Suppressor macrophage (primary cell): ENCODE data around the gene SH2B2.

Source experiments
- DNase-seq, 4 experiments: peaks; one replicate each; pipeline ENCODE4 v3.0.0-alpha.2; 2020 to 2022
- total RNA-seq, 17 experiments: gene quantifications; one replicate each; lab custom pipeline; 2026; ENCODE audit warnings: mixed read lengths in 6 of 17, inconsistent platforms in 3 of 17; lab: John Stamatoyannopoulos, UW

Gene SH2B2
- total RNA-seq = 1.2 to 16.5 (median 5.5) reads per million in 17 experiments

DNA sequence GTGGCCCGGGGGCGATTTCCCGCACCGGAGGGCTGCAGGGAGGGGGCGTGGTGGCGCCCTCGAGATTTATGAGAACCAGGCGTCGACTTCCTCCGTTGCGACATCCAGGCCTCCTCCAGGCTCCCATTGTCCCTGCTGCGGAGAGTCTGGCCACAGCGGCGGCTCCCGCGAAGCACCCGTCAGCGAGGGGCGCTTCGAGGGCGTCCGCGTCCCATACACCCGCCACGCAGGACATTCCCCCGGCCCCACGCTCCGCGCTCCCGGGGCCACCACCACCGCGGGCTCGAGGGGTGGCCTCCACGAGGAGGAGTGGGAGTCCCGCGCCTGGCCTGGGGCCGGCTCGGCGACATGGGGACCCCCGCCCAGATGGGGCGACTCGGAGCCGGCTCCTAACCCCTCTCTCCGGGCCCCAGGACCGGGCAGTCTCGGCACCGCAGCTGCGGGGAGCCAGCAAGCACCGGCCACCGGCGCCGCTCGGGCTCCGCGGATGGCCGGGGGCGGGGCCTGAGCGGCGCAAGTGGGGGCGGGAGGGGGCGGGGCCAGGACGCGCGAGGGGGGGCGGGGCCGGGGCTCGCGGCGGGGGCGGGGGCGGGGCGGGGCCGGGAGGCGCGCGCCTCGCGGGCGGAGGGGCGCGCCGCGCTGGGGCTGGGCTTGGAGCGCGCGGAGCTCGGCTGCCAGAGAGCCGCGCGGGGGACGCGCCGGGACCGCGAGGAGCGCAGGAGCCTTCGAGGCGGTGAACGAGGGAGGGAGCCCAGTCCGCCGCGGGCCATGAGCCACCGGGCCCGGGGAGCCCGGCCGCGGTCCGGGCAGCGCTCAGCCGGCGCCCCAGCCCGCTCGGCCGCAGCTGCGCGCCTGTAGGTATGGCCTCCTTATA, at the start of gene SH2B2:
Gene SH2B2 (plus strand): TSS at position 632 of the 874 bp plus-strand sequence. CDS start 13,683 bp downstream, outside the sequence.
- peak; percentile 78 to 91 (median 89) for DNase-seq

DNA sequence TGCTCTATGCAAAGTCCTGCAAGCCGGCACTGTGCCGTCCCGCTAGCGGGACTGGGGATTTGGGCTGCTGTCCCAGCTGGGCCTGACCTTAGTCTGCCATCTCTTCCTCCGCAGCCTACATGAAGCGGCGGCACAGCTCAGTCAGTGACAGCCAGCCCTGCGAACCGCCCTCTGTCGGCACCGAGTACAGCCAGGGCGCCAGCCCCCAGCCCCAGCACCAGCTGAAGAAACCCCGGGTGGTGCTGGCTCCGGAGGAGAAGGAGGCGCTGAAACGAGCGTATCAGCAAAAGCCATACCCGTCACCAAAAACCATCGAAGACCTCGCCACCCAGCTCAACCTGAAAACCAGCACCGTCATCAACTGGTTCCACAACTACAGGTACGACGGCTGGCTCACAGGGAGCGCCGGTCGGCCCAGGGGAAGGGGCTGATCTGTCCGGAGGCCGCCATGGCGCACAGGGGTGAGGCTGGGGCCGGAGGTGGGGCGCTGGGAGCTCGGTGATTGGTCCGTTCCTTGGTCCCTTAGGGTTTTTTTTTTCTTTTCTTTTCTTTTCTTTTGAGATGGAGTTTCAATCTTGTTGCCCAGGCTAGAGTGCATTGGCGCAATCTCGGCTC, 47.4 kb upstream of the SH2B2 start:
- no peak for DNase-seq

DNA sequence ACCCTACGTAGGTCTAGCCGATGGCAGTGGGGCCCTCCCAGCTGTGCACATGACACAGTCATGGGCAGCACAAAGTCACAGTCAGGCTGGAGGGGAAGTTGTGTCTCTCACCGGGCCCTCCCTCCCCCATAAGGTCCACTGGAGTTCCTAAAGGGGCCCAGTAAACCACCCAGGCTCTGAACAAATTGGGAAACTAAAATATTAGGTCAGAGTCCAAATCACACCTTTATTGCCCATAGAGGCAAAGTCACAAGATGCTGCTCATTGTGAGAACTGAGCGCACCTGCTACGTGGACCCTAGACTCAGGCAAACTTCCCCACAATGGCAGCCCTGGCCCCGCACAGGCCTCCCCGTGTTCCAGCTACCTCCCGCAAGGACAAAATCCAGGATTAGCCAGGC, 45.2 kb upstream of the SH2B2 start:
- peak in 2 of 4 experiments; percentile 12 to 19 for DNase-seq

DNA sequence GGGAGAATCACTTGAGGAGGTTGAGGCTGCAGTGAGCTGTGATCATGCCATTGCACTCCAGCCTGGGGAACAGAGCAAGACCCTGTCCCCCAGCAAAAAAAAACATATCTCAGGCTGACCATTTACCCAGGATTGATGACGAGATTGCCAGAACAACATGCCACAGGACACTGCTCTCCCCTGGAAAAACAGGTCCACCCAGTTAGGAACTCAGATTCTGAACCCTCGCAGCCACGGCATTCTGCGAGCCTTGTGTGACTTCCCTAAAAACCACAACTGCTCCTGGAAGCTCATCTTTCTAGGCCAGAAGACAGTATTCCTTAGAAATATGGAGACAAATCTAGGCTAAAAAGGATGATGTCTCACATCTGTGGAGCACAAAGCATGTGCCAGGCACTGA, 42.1 kb upstream of the SH2B2 start:
- no peak for DNase-seq

DNA sequence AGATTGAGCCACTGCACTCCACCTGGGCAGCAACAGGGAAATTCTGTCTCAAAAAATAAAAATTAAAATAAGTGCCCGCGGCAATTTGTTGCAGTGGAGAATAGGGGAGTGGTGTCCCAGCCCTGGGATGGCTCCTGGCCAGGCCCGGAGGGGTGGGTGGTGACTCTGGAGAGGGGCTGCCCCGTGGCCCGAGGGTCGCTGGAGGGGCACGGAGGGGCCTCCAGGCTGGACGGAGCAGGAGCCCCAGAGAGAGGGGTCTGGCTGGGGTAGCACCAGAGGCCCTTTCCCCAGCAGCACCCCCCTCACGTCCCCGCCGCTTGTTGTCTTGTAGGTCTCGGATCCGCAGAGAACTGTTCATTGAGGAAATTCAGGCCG, 38.6 kb upstream of the SH2B2 start:
- no peak for DNase-seq

DNA sequence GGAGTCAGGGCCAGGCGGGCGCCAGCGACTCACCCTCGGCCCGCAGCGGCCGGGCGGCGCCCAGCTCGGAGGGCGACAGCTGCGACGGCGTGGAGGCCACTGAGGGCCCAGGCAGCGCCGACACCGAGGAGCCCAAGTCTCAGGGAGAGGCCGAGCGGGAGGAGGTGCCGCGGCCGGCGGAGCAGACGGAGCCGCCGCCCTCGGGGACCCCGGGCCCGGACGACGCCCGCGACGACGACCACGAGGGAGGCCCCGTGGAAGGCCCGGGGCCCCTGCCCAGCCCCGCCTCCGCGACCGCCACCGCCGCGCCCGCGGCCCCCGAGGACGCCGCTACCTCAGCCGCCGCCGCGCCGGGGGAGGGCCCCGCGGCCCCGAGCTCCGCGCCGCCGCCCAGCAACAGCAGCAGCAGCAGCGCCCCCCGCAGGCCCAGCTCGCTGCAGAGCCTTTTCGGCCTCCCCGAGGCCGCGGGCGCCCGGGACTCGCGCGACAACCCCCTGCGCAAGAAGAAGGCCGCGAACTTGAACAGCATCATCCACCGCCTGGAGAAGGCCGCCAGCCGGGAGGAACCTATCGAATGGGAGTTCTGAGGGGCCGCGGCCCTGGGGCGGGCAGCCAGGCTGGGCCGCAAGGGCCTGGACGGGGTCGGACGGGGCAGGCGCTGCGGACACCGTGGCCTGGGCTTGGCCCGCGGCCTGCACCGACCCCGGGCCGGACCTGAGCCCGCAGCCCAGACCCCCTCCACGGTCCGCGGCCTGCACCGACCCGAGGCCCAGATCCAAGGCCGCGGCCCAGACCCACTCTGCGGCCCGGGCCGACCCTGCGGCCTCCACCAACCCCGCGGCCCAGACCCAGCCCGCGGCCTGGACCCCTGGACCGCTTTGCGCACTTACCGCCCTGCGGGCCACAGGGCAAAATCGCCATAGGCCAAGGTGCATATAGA, 37.9 kb upstream of the SH2B2 start:
- DNase-seq = no peak

DNA sequence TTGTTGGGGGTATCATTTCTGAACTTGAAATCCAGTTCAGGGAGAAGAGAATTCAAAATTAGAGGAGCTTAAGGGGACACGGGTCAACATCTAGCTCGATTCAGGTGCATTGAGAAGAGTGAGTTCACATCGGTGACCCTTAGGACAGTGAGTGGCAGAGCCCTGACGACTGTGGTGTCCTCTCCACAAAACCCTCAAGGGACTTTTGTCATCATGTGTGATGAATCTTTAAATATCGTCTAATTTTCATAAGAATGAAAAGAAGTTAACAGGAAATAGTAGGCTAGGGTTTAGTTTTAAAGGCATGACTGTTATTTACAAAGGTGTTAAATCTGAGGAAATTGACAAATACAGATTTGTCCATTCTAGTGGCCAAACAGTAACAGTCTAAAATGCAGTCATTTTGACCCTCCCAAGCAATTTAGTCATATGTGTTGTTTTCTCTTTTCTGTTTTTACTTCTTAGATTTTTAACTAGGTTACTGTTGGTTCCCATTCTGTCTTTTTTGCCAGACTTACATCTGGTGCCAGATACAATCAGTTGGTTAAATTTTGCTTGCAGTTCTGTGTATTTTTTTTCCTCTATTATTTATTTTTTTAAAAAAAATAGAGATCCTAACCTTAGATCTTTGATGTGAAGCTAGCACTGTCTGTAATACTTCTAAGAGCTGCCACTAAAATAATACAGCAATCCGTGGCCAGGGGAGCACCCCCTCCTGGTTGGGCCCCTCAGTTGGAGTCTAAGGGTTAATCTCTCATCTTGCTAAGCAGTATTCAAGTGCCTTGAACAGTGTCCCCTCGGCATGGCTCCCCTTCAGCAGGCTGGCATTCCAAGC, 34.9 kb upstream of the SH2B2 start:
- no peak for DNase-seq

DNA sequence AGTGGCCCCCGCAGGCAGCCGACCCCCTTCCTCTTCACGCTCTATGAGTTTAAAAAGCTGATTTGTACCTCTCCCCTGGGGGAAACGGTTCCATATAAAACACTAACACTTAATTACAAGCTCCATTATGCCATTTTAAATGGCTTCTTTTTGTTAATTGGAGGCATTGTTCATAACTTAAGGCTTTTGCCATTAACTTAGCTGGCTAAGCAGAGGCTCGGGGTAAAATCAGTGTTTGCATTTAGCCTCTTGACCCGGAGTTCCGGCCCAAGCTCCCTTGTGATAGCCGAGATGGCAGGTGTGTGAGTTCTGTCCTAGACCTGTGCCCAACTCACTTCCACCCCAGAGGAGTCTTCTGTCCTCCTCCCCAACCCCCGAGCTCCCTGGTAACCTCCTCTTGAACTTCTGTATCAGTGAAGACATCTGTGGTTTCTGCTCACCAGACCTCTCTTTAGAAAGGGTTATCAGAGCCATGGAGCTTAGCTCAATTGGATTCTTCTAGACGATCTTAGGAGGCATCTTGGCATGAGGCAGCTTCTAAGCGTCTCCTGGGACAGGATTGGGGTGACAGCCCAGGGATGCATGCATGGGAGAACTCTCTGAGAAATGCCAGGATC, 34.2 kb upstream of the SH2B2 start:
- no peak for DNase-seq

DNA sequence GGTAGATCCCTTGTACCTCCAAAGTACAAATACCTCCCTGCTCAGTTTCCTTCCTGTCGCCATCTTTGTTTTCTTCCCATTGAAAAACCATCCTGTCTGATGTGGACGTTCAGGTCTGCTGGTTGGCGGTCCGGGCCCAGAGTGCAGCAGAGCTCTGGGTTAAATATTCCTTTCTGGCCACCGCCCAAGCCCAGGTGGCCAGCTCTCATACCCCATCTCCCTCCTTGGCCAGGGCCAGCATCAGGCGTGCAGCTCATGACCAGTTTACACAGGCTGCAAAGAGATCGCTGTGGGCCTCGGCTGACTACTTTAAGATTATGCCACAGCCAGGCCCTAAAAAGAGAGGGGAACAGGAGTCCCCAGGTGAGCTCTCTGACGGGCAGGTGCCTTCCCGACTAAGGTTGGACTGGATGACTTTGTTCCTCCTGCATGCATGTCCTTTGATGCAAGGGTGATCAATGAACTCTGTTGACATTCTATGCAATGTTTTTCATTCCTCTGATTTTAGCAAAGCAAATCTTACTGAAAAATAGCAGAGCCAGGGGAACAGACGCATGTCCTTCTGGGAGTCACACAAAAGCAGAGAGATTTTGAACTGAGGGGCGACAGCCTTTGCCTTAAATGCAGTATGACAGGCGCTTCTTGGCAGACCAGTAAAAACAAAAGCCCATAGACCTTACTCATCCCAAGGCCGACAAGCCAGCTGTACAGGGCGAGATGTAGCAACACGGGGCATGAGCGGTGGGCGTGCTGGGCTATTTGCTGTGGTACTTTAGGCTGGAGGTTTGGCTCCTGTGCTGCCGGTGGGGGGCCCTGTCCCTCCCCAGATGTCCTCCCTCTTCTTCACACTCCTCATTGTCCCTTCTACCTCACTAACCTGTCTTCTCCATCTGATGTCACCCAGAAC, 33.3 kb upstream of the SH2B2 start:
- no peak for DNase-seq

DNA sequence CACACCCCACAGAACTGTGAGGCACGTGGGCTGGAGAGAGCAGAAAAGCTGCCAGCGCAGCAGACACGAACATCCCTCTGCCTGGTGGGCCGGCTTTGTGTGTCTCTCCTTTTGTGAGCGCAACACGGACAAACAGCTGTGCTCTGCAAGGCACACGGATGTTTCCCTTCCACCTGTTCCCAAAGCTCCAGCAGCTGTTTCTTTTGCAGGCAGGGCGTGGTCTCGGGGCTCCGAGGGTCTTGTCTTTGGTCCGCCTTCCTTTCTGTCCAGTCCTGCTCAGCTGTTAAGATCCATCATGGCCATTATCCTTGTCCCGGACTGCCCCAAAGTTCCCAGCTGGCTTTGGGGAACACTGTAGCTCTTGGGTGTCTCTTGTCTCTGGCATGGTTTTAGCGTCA, 32.7 kb upstream of the SH2B2 start:
- DNase-seq = no peak

DNA sequence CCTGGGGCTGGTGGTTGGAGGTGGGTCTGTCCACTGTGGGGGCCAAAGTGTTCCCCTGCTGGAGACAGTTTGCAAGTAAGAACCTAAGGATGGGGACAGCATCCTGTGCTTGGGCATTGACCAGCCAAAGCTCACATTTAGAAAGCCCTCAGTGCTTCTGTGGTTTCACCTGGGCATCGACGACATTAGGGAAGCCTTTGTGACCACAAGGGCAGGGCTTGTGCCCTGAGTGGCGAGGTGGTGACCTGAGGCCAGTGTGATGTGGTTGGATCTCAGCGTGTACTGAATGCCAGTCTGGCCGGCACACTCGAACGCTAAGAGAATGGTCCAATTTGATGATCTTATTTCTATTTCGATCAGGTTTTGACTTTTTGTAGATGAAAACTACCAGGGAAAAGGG, 32.1 kb upstream of the SH2B2 start:
- no peak for DNase-seq

DNA sequence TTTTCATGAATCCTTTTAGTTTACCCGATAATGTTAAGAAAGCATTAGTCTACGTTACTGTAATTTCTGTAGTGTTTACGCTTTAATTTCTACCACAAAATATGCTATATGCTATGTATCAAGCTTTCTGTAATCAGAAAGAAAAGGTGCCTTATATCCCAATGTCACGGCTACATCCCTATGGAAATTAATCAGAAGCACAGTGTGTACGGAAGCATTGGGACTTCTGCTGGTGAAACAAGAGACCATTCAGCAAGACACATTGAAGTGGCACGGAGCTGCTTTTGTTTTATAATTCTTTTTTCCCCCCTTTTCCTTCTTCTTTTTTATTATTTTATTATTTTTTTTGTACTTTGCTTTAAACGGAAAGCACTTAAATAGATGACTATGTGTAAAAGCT, 31.2 kb upstream of the SH2B2 start:
- DNase-seq = no peak

DNA sequence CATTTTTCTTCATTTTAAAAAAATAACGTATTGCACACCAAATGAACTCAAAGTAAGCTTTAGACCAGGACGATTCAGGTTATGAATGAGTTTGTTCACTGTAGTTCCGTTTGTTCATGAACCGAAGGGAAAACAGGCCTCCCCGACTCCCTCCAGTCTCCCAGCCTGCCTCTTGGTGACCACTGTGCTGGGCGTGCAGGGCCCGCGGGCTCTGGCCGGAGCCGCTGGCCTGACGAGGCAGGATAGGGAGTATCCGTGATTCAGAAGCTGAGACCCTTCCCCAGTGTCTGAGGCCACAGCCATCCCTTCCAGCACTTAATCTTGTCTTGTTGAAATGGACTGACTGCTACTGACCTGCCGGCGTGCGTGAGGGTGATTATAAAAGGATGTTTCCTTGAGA, 30.8 kb upstream of the SH2B2 start:
- no peak for DNase-seq

DNA sequence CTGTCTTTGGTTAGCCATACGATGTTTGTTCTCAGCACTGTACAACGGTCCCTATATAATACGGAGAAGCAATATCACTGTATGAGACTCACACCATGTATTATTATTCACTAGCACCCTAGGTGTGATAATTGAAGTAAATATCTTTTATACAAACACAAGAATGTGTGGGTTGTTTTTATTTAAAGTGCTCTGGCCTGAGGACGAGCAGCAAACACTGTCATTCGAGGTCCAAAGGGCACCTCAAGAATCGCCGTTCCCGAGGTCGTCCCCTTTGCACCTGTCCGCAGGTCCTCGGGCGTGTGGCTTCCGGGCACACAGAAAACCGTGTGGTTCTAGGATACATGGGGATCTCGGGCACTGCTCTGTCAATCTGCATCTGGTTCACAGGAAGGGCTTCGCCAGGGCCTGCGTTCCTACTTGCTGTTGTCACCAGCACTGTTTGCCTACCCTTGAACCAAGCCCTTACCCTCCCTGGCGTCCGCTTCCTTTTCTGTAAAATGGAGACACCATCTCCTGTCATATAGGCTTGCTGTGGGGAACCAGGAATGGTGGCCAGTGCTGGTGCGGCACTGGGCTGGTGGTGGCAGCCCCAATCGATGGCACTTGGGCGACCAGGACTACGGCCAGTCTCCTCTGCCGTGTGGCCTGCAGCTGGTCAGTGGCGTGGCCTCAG, 28.5 kb upstream of the SH2B2 start:
- DNase-seq = no peak

DNA sequence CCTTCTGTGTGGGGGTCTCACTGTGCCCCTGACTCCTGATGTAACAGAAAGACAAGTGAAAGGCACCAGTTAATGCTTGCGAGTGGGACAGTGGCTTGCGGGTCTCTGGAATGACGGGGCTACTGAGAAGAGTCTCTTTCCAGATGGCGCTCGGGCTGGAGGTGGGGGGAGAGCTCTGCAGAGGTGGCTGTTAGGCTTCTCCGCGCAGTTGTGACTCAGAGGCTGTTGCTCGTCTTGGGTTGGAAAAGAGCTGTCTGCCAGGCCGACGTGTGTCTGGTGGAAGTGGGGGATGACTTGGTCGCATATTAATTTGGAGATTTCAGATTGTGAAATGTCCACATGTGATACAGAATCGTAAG, 27.9 kb upstream of the SH2B2 start:
- no peak for DNase-seq

DNA sequence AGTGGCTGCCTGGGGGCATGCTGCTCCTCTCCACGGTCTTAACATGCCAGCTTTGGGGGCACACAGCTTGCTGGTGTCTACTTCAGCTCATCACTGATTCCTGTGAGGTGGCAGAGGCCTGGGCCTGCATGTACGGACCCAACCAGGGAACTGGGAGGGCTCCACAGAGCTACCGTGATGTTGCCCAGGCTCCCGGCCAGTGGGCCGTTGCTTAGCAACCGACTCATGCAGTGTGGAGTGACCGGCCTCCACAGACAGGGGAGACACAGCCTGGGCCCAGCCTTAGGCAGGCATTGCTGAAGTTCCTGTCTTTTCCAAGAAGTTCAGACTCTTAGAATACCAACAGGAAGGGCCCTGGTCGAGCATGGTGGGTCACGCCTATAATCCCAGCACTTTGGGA, 25.8 kb upstream of the SH2B2 start:
- no peak for DNase-seq

DNA sequence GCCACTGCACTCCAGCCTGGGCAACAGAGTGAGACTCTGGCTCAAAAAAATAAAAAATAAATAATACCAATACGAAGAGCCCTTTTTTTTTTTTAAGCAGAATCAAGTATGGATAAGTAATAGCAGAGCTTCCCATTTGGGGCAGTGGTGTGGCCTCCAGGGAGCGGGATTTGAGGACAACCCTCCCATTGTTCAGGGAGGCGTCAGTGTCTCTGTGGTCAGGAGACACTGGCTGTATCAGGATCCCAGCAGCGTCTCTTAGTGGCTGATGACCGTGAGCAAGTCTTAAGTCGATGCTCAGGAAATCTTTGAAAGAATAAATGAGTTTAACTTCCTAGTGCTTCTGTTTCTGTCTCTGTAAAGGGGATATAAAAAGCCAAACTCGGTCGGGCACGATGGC, 25.2 kb upstream of the SH2B2 start:
- DNase-seq = no peak

DNA sequence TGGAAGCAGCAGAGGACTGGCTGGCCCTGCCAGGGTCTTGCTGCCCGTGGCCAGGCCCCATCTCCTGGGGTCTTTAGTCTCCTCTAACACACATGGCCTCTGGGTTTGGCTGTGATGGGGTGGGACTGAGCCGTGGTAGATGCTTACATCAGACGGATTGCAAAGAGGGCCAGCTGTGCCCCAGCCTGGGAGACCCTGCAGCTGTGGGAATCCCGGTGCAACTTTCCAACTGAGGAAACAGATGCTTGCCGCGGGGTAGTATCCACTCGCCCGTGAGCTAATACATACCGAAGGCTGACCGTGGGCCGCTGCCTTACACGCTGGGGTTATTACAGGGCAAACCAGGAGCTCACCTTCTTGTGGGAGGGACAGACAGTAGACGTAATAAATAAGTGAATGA, 24.1 kb upstream of the SH2B2 start:
- no peak for DNase-seq

DNA sequence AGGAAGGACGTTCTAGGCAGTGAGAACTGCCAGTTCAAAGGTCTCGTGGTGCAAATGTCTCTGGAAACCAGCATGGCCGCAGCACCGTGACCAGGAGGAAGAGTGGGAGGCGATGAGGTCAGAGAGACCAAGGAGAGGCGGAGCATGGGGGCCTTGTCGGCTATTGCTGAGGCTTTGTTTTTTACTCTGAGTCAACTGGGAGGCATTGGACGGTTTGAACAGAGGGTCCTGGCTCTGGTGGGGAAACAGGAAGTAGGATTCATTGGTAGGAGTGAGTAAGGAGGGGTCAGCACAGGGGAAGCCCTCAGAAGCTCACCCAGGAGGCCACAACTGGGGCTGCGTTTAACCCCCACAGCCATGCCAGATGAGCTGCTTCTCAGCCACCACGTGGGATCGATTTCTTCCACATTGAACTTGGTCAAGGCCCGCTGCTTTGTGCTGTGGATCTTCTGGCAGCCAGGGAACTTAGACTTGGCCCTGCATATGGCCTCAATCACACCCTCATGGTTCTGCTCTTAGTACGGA, 22.2 kb upstream of the SH2B2 start:
- peak; percentile 60 to 75 (median 72) for DNase-seq

DNA sequence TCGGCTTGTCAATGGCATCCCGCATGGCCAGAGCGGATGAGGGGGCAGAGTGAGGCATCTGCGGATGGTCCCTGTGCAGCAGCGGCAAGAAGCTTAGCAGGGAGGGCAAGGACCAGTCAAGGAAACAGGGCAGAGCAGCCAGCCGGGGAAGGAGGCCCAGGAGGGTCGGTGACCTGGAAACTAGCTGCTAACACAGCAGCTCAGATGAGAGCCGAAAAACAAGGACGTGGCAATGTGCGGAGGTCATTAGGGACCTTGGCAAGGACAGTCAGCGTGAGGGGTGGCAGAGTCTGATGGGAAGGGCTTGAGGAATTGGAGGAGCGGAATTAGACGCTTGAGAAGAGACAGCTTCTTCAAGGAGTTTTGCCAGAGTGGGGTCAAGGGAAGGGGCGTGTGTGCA, 20.1 kb upstream of the SH2B2 start:
- DNase-seq = no peak
